Neural progenitor cell (in vitro differentiated cells): ENCODE results near the gene ZNF785. TPM values are rescaled to one million over a fixed set of nuclear protein-coding genes. Genes with fewer than 3 reads are reported as not detected.

Source experiments
- DNase-seq: peaks from one replicate; pipeline ENCODE4 v3.0.0-alpha.2; 2016; ENCODE audit warnings: low spot score
- H2AFZ ChIP-seq: fragments of 200-600 bp; sonication (generic); replicated peaks from 2 replicates; pipeline ENCODE4 v1.6.1; 2016; ENCODE audit warnings: antibody characterized with exemption
- H3F3A ChIP-seq: fragments of 200-600 bp; sonication (generic); 2 replicates; pipeline ENCODE4 v1.6.1; 2016; ENCODE audit warnings: antibody characterized with exemption, low read depth
- H3K27ac ChIP-seq: fragments of 200-600 bp; sonication (generic); 2 replicates; pipeline ENCODE4 v1.5.1; 2016; ENCODE audit warnings: mild to moderate bottlenecking
- H3K27me3 ChIP-seq: fragments of 200-600 bp; sonication (generic); 2 replicates; pipeline ENCODE4 v1.6.1; 2016; ENCODE audit warnings: mild to moderate bottlenecking, moderate library complexity
- H3K36me3 ChIP-seq: fragments of 200-600 bp; sonication (generic); 2 replicates; pipeline ENCODE4 v1.5.1; 2016
- H3K4me1 ChIP-seq: fragments of 200-600 bp; sonication (generic); 2 replicates; pipeline ENCODE4 v1.6.1; 2016; ENCODE audit warnings: mixed run types
- H3K4me2 ChIP-seq: fragments of 200-600 bp; sonication (generic); 2 replicates; pipeline ENCODE4 v1.6.1; 2016
- H3K4me3 ChIP-seq: fragments of 200-600 bp; sonication (generic); 2 replicates; pipeline ENCODE4 v1.5.1; 2016
- H3K79me2 ChIP-seq: fragments of 200-600 bp; sonication (generic); 2 replicates; pipeline ENCODE4 v1.6.1; 2016; ENCODE audit warnings: low read depth
- H3K9ac ChIP-seq: fragments of 200-600 bp; sonication (generic); 2 replicates; pipeline ENCODE4 v1.6.1; 2016
- H3K9me3 ChIP-seq: fragments of 200-600 bp; sonication (generic); 2 replicates; pipeline ENCODE4 v1.5.1; 2016; ENCODE audit warnings: low read depth
- H4K20me1 ChIP-seq: fragments of 200-600 bp; sonication (generic); 2 replicates; pipeline ENCODE4 v1.6.1; 2016; ENCODE audit warnings: low read depth
- H3K27ac Mint-ChIP-seq: 3 replicates; pipeline ENCODE4 v1.8.0; 2021; ENCODE audit warnings: mixed read lengths
- H3K27me3 Mint-ChIP-seq: 2 replicates; pipeline ENCODE4 v1.8.0; 2022; ENCODE audit warnings: low read depth, mild to moderate bottlenecking, inconsistent platforms, moderate library complexity, mixed read lengths; ENCODE audit not compliant: insufficient read depth
- H3K36me3 Mint-ChIP-seq: 3 replicates; pipeline ENCODE4 v1.8.0; 2021; ENCODE audit warnings: mixed read lengths
- H3K4me1 Mint-ChIP-seq: 3 replicates; pipeline ENCODE4 v1.8.0; 2021; ENCODE audit warnings: mixed read lengths
- H3K4me3 Mint-ChIP-seq: 3 replicates; pipeline ENCODE4 v1.8.0; 2021; ENCODE audit warnings: mild to moderate bottlenecking, moderate library complexity, mixed read lengths
- H3K9me3 Mint-ChIP-seq: 3 replicates; pipeline ENCODE4 v1.8.0; 2020; ENCODE audit warnings: mixed read lengths
- CTCF ChIP-seq: fragments of 200-600 bp; sonication (generic); IDR thresholded peaks from 2 replicates; pipeline ENCODE4 v1.5.1; 2017; ENCODE audit warnings: antibody characterized with exemption, mild to moderate bottlenecking
- EZH2 ChIP-seq: fragments of 200-600 bp; sonication (generic); IDR thresholded peaks from 2 replicates; pipeline ENCODE4 v1.6.1; 2017; ENCODE audit warnings: antibody characterized with exemption, mild to moderate bottlenecking, moderate library complexity
- EZH2phosphoT487 ChIP-seq: fragments of 200-600 bp; sonication (generic); IDR thresholded peaks from 2 replicates; pipeline ENCODE4 v1.6.1; 2017; ENCODE audit warnings: antibody characterized with exemption
- small RNA-seq: library from RNA; depleted of rRNA; stranded (forward); fragments of <200 nt; gene quantifications from one replicate; pipeline ENCODE3, GENCODE V24; 2015
- total RNA-seq: library from RNA; depleted of rRNA; stranded (reverse); fragments of >200 nt; gene quantifications from 2 replicates; pipeline ENCODE4 v1.2.3, GENCODE V29; 2015; ENCODE audit warnings: low replicate concordance

ZNF785 gene
- total RNA-seq, 1 donor from 2014 or later, result 19.5 TPM

GRCh38 chr16:30533146-30533522, 52.4 kb downstream of the ZNF785 start:
- H3K27ac Mint-ChIP-seq, result peak overlapping the region; percentile 75
- no peak overlapping the region for H3K27ac ChIP-seq
- H3K9me3 ChIP-seq, result no peaks in the 10 kb centered on the region
- H3K27me3 ChIP-seq, result no peaks in the 10 kb centered on the region
- H4K20me1 ChIP-seq, result no peaks in the 10 kb centered on the region
- peak overlapping the region; percentile 68 for H3K4me3 Mint-ChIP-seq
- peaks cover 9% of the 10 kb centered on the region for H3K36me3 Mint-ChIP-seq
- peaks cover 40% of the 10 kb centered on the region for H3K79me2 ChIP-seq
- H3K4me2 ChIP-seq, result peak overlapping the region; percentile 82
- H3K9ac ChIP-seq, result no peak overlapping the region
- no peaks in the 10 kb centered on the region for H3K9me3 Mint-ChIP-seq
- no peaks in the 10 kb centered on the region for H3K36me3 ChIP-seq
- no peak overlapping the region for H2AFZ ChIP-seq
- DNase-seq, result no peak
- TF ChIP-seq EZH2phosphoT487 (no peak), CTCF (no peak), EZH2 (no peak)
- peaks cover 8% of the 10 kb centered on the region for H3K4me1 ChIP-seq
- no peak overlapping the region for H3K4me3 ChIP-seq
- peaks cover 2% of the 10 kb centered on the region for H3K27me3 Mint-ChIP-seq
- peaks cover 29% of the 10 kb centered on the region for H3K4me1 Mint-ChIP-seq
- peaks cover 12% of the 10 kb centered on the region for H3F3A ChIP-seq

GRCh38 chr16:30532285-30533145, 53.0 kb downstream of the ZNF785 start:
- no peaks in the 10 kb centered on the region for H3K9me3 Mint-ChIP-seq
- H3K4me1 Mint-ChIP-seq, result peaks cover 34% of the 10 kb centered on the region
- H3K4me1 ChIP-seq, result peaks cover 13% of the 10 kb centered on the region
- H3K4me3 ChIP-seq, result no peak overlapping the region
- H3K4me2 ChIP-seq, result no peak overlapping the region
- peak overlapping the region; percentile 68 for H3K4me3 Mint-ChIP-seq
- no peak overlapping the region for H2AFZ ChIP-seq
- no peaks in the 10 kb centered on the region for H4K20me1 ChIP-seq
- peaks cover 19% of the 10 kb centered on the region for H3F3A ChIP-seq
- H3K27ac ChIP-seq, result no peak overlapping the region
- H3K27ac Mint-ChIP-seq, result no peak overlapping the region
- no peaks in the 10 kb centered on the region for H3K36me3 ChIP-seq
- H3K9ac ChIP-seq, result no peak overlapping the region
- TF ChIP-seq EZH2phosphoT487, result no peak
- TF ChIP-seq CTCF, result no peak
- TF ChIP-seq EZH2, result no peak
- no peaks in the 10 kb centered on the region for H3K27me3 ChIP-seq
- H3K9me3 ChIP-seq, result no peaks in the 10 kb centered on the region
- DNase-seq, result no peak
- H3K27me3 Mint-ChIP-seq, result peaks cover 6% of the 10 kb centered on the region
- H3K79me2 ChIP-seq, result peaks cover 41% of the 10 kb centered on the region
- peaks cover 6% of the 10 kb centered on the region for H3K36me3 Mint-ChIP-seq

Small RNA genes lying within 50 kb of the gene (small RNA-seq; reads per million reads assigned to genes)
- not detected for gene AC093249.1
- not detected for gene AC093249.4

Other genes starting within 250 kb of the ZNF785 start
- gene CD2BP2, start 230.4 kb downstream of the ZNF785 start, total RNA-seq, result 30.4 and 55.1 TPM in 2 replicates
- 8.2 and 23.4 TPM in 2 replicates for gene TBC1D10B, start 215.2 kb downstream of the ZNF785 start, total RNA-seq
- gene MYL11, start 210.9 kb downstream of the ZNF785 start, total RNA-seq, result 0.68 and 4.1 TPM in 2 replicates
- gene SEPTIN1, start 203.1 kb downstream of the ZNF785 start, total RNA-seq, result 1.1 TPM in 1 of 2 replicates, not detected in the other
- 39.3 and 41.8 TPM in 2 replicates for gene ZNF48, start 190.3 kb downstream of the ZNF785 start, total RNA-seq
- gene ZNF771, start 178.1 kb downstream of the ZNF785 start, total RNA-seq, result 6.0 and 17.7 TPM in 2 replicates
- gene DCTPP1, start 155.7 kb downstream of the ZNF785 start, total RNA-seq, result 30.4 and 47.9 TPM in 2 replicates
- gene SEPHS2, start 139.8 kb downstream of the ZNF785 start, total RNA-seq, result 9.0 and 13.9 TPM in 2 replicates
- not detected in 2 replicates for gene ITGAL, start 113.0 kb downstream of the ZNF785 start, total RNA-seq
- 15.5 and 49.9 TPM in 2 replicates for gene ZNF768, start 59.1 kb downstream of the ZNF785 start, total RNA-seq
- gene ZNF747, start 50.8 kb downstream of the ZNF785 start, total RNA-seq, result 7.0 and 14.5 TPM in 2 replicates
- 3.6 and 12.6 TPM in 2 replicates for gene ZNF764, start 27.3 kb downstream of the ZNF785 start, total RNA-seq
- gene ZNF688, start 14.0 kb downstream of the ZNF785 start, total RNA-seq, result 3.6 and 6.2 TPM in 2 replicates
- gene ZNF689, start 24.7 kb upstream of the ZNF785 start, total RNA-seq, result 9.2 and 15.3 TPM in 2 replicates
- gene PRR14, start 65.3 kb upstream of the ZNF785 start, total RNA-seq, result 3.5 and 14.6 TPM in 2 replicates
- 3.6 and 20.5 TPM in 2 replicates for gene FBRS, start 72.7 kb upstream of the ZNF785 start, total RNA-seq
- gene SRCAP, start 113.5 kb upstream of the ZNF785 start, total RNA-seq, result 4.6 and 8.8 TPM in 2 replicates
- gene PHKG2, start 162.7 kb upstream of the ZNF785 start, total RNA-seq, result 20.2 and 31.4 TPM in 2 replicates
- gene CFAP119, start 176.4 kb upstream of the ZNF785 start, total RNA-seq, result 0.56 and 8.0 TPM in 2 replicates
- 45.6 and 77.3 TPM in 2 replicates for gene RNF40, start 176.6 kb upstream of the ZNF785 start, total RNA-seq
- 13.7 and 24.5 TPM in 2 replicates for gene ZNF629, start 201.5 kb upstream of the ZNF785 start, total RNA-seq